ENCODE data around the gene HOXA1.

HOXA1 gene

DNA sequence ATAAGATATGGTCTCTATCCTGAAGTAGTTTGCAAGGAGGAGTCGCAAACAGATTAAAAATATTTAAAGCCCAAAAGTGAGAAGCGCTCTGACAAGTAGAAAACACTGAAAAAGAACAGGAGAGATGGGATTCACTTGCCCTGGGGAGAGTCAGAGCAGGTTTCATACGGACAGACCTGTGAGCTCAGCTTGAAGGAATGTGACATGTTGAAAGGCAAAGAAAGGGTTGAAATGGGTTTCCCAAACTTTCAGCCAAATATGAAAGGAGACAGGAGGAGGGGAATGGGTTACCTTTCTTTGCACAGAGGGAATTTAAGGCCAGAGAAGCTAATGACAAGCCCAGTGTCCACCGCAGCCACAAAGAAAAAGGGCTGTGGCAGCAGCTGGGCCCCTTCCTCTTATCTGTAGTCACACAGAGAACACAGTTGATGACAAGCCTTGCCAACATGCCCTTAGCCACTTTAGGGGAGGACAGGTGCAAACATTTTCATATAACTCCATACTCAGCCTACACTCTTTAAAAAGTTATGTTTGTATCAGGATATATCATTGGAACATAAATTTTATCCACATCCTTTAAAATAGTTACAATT lies 14.9 kb downstream of the HOXA1 start:
- Histone ChIP-seq H3K9ac (ENCODE audit: low read length) (no peak overlapping the region), H2AFZ (ENCODE audit: low read length) (no peak overlapping the region), H3K27me3 (replicated peaks; ENCODE audit: insufficient read depth, low read length) (no peaks in the 10 kb centered on the region), H3K9me2 (replicated peaks; ENCODE audit: insufficient read depth, low read length) (no peaks in the 10 kb centered on the region), H3K27ac (ENCODE audit: low read length) (no peak overlapping the region), H3K4me3 (ENCODE audit: low read length) (no peak overlapping the region), H3F3A (ENCODE audit: insufficient read depth, low read length) (no peaks in the 10 kb centered on the region), H3K4me2 (ENCODE audit: low read depth, low read length) (no peak overlapping the region), H3K9me3 (replicated peaks; ENCODE audit: insufficient read depth, low read length) (no peaks in the 10 kb centered on the region), H3K79me2 (ENCODE audit: low read length) (no peaks in the 10 kb centered on the region), H3K36me3 (replicated peaks; ENCODE audit: insufficient read depth, low read length) (no peaks in the 10 kb centered on the region), H3K4me1 (ENCODE audit: low read length) (no peaks in the 10 kb centered on the region), H4K20me1 (ENCODE audit: insufficient read depth, low read length) (no peaks in the 10 kb centered on the region)
- no peak for DNase-seq
- TF ChIP-seq EZH2phosphoT487 (IDR thresholded peaks at IDR 0.05; ENCODE audit: low read length) (no peak), CTCF (IDR thresholded peaks at IDR 0.05; ENCODE audit: low read length) (no peak), EZH2 (optimal IDR thresholded peaks at IDR 0.05; ENCODE audit: low read depth, low read length) (no peak)

DNA sequence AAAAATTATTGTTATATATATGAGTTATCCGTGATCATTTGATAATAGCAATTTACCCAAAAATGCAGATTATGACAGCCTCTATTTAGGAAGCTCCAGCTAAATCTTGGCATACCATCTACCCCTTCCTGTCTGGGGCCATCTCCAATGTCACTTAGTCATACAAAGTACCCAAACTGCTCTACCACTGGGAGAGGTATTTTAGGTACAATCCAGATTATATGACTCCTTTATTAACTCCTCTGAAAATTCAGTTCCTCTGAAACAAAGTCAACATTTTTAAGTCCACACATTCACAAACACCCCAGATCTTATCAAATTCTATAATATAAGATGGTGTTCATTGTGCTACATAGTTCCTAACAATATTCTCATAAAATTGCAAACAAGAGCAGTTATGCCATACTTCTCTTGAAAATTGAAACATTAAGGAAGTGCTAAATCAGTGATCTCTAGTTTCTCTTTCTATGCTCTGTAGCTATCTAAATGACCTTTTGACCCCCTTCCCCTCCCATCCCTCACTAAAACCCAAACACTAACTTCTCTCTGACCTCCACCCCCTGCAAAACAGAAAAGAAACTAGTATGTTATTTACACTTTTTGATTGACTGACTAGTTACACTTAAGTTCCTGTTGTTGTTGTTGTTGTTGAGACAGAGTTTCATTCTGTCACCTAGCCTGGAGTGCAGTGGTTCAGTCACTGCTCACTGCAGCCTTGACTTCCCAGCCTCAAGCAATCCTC lies 16.4 kb downstream of the HOXA1 start:
- Histone ChIP-seq H3F3A (ENCODE audit: insufficient read depth, low read length) (no peaks in the 10 kb centered on the region), H3K4me1 (ENCODE audit: low read length) (no peaks in the 10 kb centered on the region), H3K4me3 (ENCODE audit: low read length) (no peak overlapping the region), H3K9ac (ENCODE audit: low read length) (no peak overlapping the region), H3K79me2 (ENCODE audit: low read length) (no peaks in the 10 kb centered on the region), H3K27me3 (replicated peaks; ENCODE audit: insufficient read depth, low read length) (no peaks in the 10 kb centered on the region), H3K36me3 (replicated peaks; ENCODE audit: insufficient read depth, low read length) (no peaks in the 10 kb centered on the region), H4K20me1 (ENCODE audit: insufficient read depth, low read length) (no peaks in the 10 kb centered on the region), H3K4me2 (ENCODE audit: low read depth, low read length) (no peak overlapping the region), H2AFZ (ENCODE audit: low read length) (no peak overlapping the region), H3K27ac (ENCODE audit: low read length) (no peak overlapping the region), H3K9me2 (replicated peaks; ENCODE audit: insufficient read depth, low read length) (no peaks in the 10 kb centered on the region), H3K9me3 (replicated peaks; ENCODE audit: insufficient read depth, low read length) (no peaks in the 10 kb centered on the region)
- DNase-seq: peak; percentile 28
- TF ChIP-seq CTCF (IDR thresholded peaks at IDR 0.05; ENCODE audit: low read length): no peak
- TF ChIP-seq EZH2phosphoT487 (IDR thresholded peaks at IDR 0.05; ENCODE audit: low read length): no peak
- no peak for TF ChIP-seq EZH2 (optimal IDR thresholded peaks at IDR 0.05; ENCODE audit: low read depth, low read length)

DNA sequence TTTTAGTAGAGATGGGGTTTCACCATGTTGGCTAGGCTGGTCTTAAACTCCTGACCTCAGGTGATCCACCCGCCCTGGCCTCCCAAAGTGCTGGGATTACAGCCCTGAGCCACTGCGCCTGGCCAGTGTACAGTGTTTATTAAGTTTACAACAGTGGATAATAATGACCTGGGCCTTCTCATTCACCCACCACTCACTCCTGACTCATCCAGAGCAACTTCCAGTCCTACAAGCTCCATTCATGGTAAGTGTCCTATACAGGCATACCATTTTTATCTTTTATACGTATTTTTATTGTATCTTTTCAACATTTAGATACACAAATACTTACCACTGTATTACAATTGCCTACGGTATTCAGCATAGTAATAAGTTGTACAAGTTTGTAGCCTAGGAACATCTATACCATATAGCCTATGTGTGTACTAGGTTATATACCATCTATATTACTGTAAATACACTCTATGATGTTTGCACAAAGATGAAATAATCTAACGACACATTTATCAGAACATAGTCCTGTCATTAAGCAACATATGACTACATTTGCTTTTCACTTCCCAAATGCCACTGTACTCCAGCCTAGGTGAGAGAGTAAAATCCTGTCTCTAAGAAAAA lies 17.1 kb downstream of the HOXA1 start:
- Histone ChIP-seq H3F3A (ENCODE audit: insufficient read depth, low read length) (no peaks in the 10 kb centered on the region), H2AFZ (ENCODE audit: low read length) (no peak overlapping the region), H3K9ac (ENCODE audit: low read length) (no peak overlapping the region), H3K27ac (ENCODE audit: low read length) (no peak overlapping the region), H4K20me1 (ENCODE audit: insufficient read depth, low read length) (no peaks in the 10 kb centered on the region), H3K4me1 (ENCODE audit: low read length) (no peaks in the 10 kb centered on the region), H3K27me3 (replicated peaks; ENCODE audit: insufficient read depth, low read length) (no peaks in the 10 kb centered on the region), H3K36me3 (replicated peaks; ENCODE audit: insufficient read depth, low read length) (no peaks in the 10 kb centered on the region), H3K4me2 (ENCODE audit: low read depth, low read length) (no peak overlapping the region), H3K9me2 (replicated peaks; ENCODE audit: insufficient read depth, low read length) (no peaks in the 10 kb centered on the region), H3K9me3 (replicated peaks; ENCODE audit: insufficient read depth, low read length) (no peaks in the 10 kb centered on the region), H3K4me3 (ENCODE audit: low read length) (no peak overlapping the region), H3K79me2 (ENCODE audit: low read length) (no peaks in the 10 kb centered on the region)
- TF ChIP-seq CTCF (IDR thresholded peaks at IDR 0.05; ENCODE audit: low read length) (no peak), EZH2 (optimal IDR thresholded peaks at IDR 0.05; ENCODE audit: low read depth, low read length) (no peak), EZH2phosphoT487 (IDR thresholded peaks at IDR 0.05; ENCODE audit: low read length) (no peak)
- no peak for DNase-seq
